SK-N-SH (cell line): Measurements from ENCODE around the gene CDCP1. TPM values are rescaled to one million over a fixed set of nuclear protein-coding genes. Genes with fewer than 3 reads are reported as not detected.

Source experiments
- CTCF ChIA-PET: fragments of 300-600, 350-600 bp; formaldehyde crosslinking; extraction: SDS; loops from one replicate; lab custom pipeline; 2021; lab: Yijun Ruan, JAX
- POLR2A ChIA-PET: fragments of 350-600 bp; sonication (Branson Sonifier 250); formaldehyde crosslinking; extraction: SDS; loops from one replicate; lab custom pipeline; 2020; ENCODE audit warnings: antibody characterized with exemption, inconsistent platforms; lab: Yijun Ruan, JAX
- DNase-seq: peaks from one replicate; pipeline ENCODE4 v3.0.0; 2012
- H2AFZ ChIP-seq: fragments of 200-600 bp; sonication (generic); 2 replicates; pipeline ENCODE4 v1.8.1; 2016; ENCODE audit warnings: antibody characterized with exemption, mild to moderate bottlenecking, low read depth
- H3F3A ChIP-seq: fragments of 200-600 bp; sonication (generic); replicated peaks from 2 replicates; pipeline ENCODE3; 2016; ENCODE audit warnings: antibody characterized with exemption, mild to moderate bottlenecking; ENCODE audit not compliant: insufficient read depth
- H3K27ac ChIP-seq, 2 experiments: fragments of 200-500 bp in 1 of 2; fragments of 200-600 bp in 1 of 2; sonication (Bioruptor generic) in 1 of 2; sonication (generic), shearing (Covaris generic) in 1 of 2; 2 replicates each; pipeline versions ENCODE4 v1.5.1 to v1.6.1; 2014 to 2016; ENCODE audit warnings: low read depth in 2 of 2, inconsistent platforms in 1 of 2, low read length in 1 of 2, mild to moderate bottlenecking in 1 of 2, mixed read lengths in 1 of 2
- H3K27me3 ChIP-seq: fragments of 200-600 bp; sonication (generic), shearing (Covaris generic); 2 replicates; pipeline ENCODE4 v1.6.1; 2016; ENCODE audit warnings: mixed run types; ENCODE audit not compliant: insufficient read depth
- H3K36me3 ChIP-seq, 2 experiments: fragments of 200-500 bp in 1 of 2; fragments of 200-600 bp in 1 of 2; sonication (Bioruptor generic) in 1 of 2; sonication (generic) in 1 of 2; replicated peaks in 1 of 2; 2 replicates each; pipeline versions ENCODE3 to v1.5.1; 2014 to 2016; ENCODE audit warnings: low read length in 1 of 2, mild to moderate bottlenecking in 1 of 2; ENCODE audit not compliant: insufficient read depth in 2 of 2, control insufficient read depth in 1 of 2
- H3K4me1 ChIP-seq, 2 experiments: fragments of 200-500 bp in 1 of 2; fragments of 200-600 bp in 1 of 2; sonication (Bioruptor generic) in 1 of 2; sonication (generic), shearing (Covaris generic) in 1 of 2; 2 replicates each; pipeline versions ENCODE4 v1.5.1 to v1.6.1; 2014 to 2016; ENCODE audit warnings: low read depth in 1 of 2, low read length in 1 of 2, mixed run types in 1 of 2; ENCODE audit not compliant: insufficient read depth in 2 of 2, control insufficient read depth in 1 of 2
- H3K4me2 ChIP-seq: fragments of 200-600 bp; sonication (generic), shearing (Covaris generic); 2 replicates; pipeline ENCODE4 v1.6.1; 2017; ENCODE audit warnings: mixed run types
- H3K4me3 ChIP-seq, 2 experiments: fragments of 200-500 bp in 1 of 2; fragments of 200-600 bp in 1 of 2; sonication (Bioruptor generic) in 1 of 2; sonication (generic), shearing (Covaris generic) in 1 of 2; 2 replicates each; pipeline versions ENCODE4 v1.5.1 to v1.8.1; 2014 to 2016; ENCODE audit warnings: low read depth in 2 of 2, inconsistent platforms in 1 of 2, low read length in 1 of 2, mild to moderate bottlenecking in 1 of 2, mixed read lengths in 1 of 2, moderate library complexity in 1 of 2
- H3K79me2 ChIP-seq: fragments of 200-600 bp; sonication (generic); 2 replicates; pipeline ENCODE4 v1.8.1; 2017; ENCODE audit warnings: mild to moderate bottlenecking; ENCODE audit not compliant: insufficient read depth
- H3K9ac ChIP-seq: fragments of 200-600 bp; sonication (generic); 2 replicates; pipeline ENCODE4 v1.6.1; 2017; ENCODE audit warnings: mixed run types
- H3K9me2 ChIP-seq: fragments of 200-600 bp; sonication (generic); 2 replicates; pipeline ENCODE4 v1.6.1; 2017; ENCODE audit warnings: mixed run types
- H3K9me3 ChIP-seq: fragments of 200-600 bp; sonication (generic); 2 replicates; pipeline ENCODE4 v1.6.1; 2017; ENCODE audit warnings: mixed run types, mild to moderate bottlenecking, moderate library complexity
- H4K20me1 ChIP-seq: fragments of 200-600 bp; sonication (generic); 2 replicates; pipeline ENCODE4 v1.6.1; 2017; ENCODE audit warnings: mild to moderate bottlenecking, mixed run types; ENCODE audit not compliant: insufficient read depth
- CHD2 ChIP-seq: fragments of 150-350 bp; IDR thresholded peaks from 2 replicates; pipeline ENCODE4 v1.6.1; 2018; ENCODE audit warnings: low read length; ENCODE audit not compliant: partially characterized antibody
- CTCF ChIP-seq: fragments of 200-600 bp; sonication (generic); IDR thresholded peaks from 2 replicates; pipeline ENCODE4 v1.6.1; 2017; ENCODE audit warnings: antibody characterized with exemption, mild to moderate bottlenecking, moderate library complexity
- ELF1 ChIP-seq: IDR thresholded peaks from 2 replicates; pipeline ENCODE4 v1.4.0; 2012
- EP300 ChIP-seq, 2 experiments: IDR thresholded peaks; 2 replicates each; pipeline versions ENCODE4 v1.4.0 to v1.6.1; 2012; ENCODE audit warnings: borderline replicate concordance in 1 of 2, low read depth in 1 of 2, low read length in 1 of 2
- FOSL2 ChIP-seq: IDR thresholded peaks from 2 replicates; pipeline ENCODE4 v1.4.0; 2012; ENCODE audit warnings: low read depth, mild to moderate bottlenecking, moderate library complexity, borderline replicate concordance
- GABPA ChIP-seq: IDR thresholded peaks from 2 replicates; pipeline ENCODE4 v1.4.0; 2012; ENCODE audit warnings: low read depth, mild to moderate bottlenecking
- NFIC ChIP-seq: IDR thresholded peaks from 2 replicates; pipeline ENCODE4 v1.4.0; 2012; ENCODE audit warnings: borderline replicate concordance
- NRF1 ChIP-seq: IDR thresholded peaks from 2 replicates; pipeline ENCODE4 v1.6.1; 2012; ENCODE audit warnings: low read depth, mild to moderate bottlenecking, low read length
- SIN3A ChIP-seq: IDR thresholded peaks from 2 replicates; pipeline ENCODE4 v1.6.1; 2012; ENCODE audit warnings: low read depth, mild to moderate bottlenecking, low read length, moderate library complexity, borderline replicate concordance
- SMC3 ChIP-seq: IDR thresholded peaks from 2 replicates; pipeline ENCODE4 v1.6.1; 2012; ENCODE audit warnings: low read depth, low read length, improper control_type of control experiment
- USF1 ChIP-seq: IDR thresholded peaks from 2 replicates; pipeline ENCODE4 v1.4.0; 2012; ENCODE audit warnings: low read depth, borderline replicate concordance
- YY1 ChIP-seq: IDR thresholded peaks from 2 replicates; pipeline ENCODE4 v1.4.0; 2012; ENCODE audit warnings: low read depth, mild to moderate bottlenecking
- WGBS: methylation state at CpG from one replicate; pipeline ENCODE4 v1.1.6; 2017; ENCODE audit warnings: low lambda C conversion rate; 5-methylcytosine and 5-hydroxymethylcytosine counted together
- polyA plus RNA-seq, 3 experiments: library from polyadenylated mRNA; depleted of rRNA; stranded (reverse); fragments of >200 nt; gene quantifications; 2 replicates each; pipeline ENCODE4 v1.2.3, GENCODE V29; 2012
- TF ChIP-seq, protein P1 (sequence below): fragments of 150-350 bp; IDR thresholded peaks from 2 replicates; pipeline ENCODE4 v1.6.1; 2016; ENCODE audit warnings: mild to moderate bottlenecking, low read depth, low read length

CDCP1 gene
- polyA plus RNA-seq, 1 of the 3 experiments (the other 2 are of a cell fraction): 3.6 TPM

DNA sequence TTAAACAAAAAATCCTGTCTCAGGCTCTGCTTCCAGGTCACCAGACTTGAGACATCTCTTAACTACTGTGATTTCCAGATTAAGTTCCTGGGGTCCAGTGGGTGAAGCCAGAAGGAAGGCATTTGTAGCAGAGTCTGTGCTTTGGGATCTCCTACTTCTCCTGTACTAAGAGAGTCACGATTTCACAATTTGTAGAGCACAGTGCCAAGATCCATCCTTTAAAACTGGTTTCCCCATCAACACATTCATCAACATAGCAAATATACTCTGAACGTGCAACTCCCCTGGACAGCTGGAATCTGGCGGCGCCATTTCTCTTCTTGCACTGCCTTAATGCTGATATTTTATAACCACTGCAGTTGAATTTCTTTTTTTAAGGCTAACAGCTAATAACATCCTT is 33.2 kb downstream of the CDCP1 start:
- 84% methylated on average over 4 of the region's 4 CpGs for WGBS
- DNase-seq: no peak
- H3K79me2 ChIP-seq: no peaks in the 10 kb centered on the region
- H3K27me3 ChIP-seq: no peaks in the 10 kb centered on the region
- H4K20me1 ChIP-seq: no peaks in the 10 kb centered on the region
- no peak for TF ChIP-seq EP300 (IDR thresholded peaks at IDR 0.05; ENCODE audit: borderline replicate concordance in 1 of 2, low read depth in 1 of 2, low read length in 1 of 2)
- no peak for TF ChIP-seq NFIC
- TF ChIP-seq GABPA: no peak
- no peak for TF ChIP-seq NRF1
- TF ChIP-seq USF1: no peak
- no peak for TF ChIP-seq SIN3A
- TF ChIP-seq YY1: no peak
- no peak for TF ChIP-seq CTCF
- no peak for TF ChIP-seq FOSL2
- TF ChIP-seq SMC3: no peak
- no peak for TF ChIP-seq CHD2
- TF ChIP-seq ELF1: no peak
- no peak overlapping the region for H3K27ac ChIP-seq
- H3K9ac ChIP-seq: no peak overlapping the region
- H3K4me2 ChIP-seq: no peak overlapping the region
- peaks cover 0 to 7% of the 10 kb centered on the region in 2 experiments; a peak in 2 of 4 replicates for H3K4me1 ChIP-seq
- H3K9me3 ChIP-seq: no peaks in the 10 kb centered on the region
- no peak overlapping the region for H2AFZ ChIP-seq
- ChIA-PET POLR2A (no interaction called here), CTCF (interaction anchor here (1.6 kb wide), 1 partner anchor 73 kb away, joined by 7 read pairs; no protein-coding TSS in a partner anchor)
- no peaks in the 10 kb centered on the region for H3K36me3 ChIP-seq
- H3F3A ChIP-seq: no peaks in the 10 kb centered on the region
- H3K9me2 ChIP-seq: no peaks in the 10 kb centered on the region
- no peak overlapping the region for H3K4me3 ChIP-seq

DNA sequence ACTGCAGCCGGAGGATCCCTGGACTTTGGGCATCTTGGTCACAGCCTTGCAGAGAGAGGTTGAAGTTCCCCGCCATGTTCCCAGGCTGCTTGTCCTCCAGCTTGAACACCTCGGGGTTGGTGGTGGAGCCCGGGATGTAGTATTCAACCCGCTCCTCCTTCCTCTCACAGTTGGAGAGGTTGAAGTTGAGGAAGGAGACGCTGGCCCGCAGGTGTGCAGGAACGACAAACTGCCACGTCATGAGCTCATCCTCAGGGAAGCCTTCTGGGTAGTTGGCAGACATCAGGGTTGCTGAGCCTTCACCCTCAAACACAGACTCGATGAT is 35.7 kb downstream of the CDCP1 start:
- peak overlapping the region; percentile 60; the same call in 1 of the 2 replicates for H2AFZ ChIP-seq
- peaks cover 7 to 10% of the 10 kb centered on the region in 2 experiments; a peak in 2 of 4 replicates for H3K4me1 ChIP-seq
- no peak overlapping the region for H3K4me2 ChIP-seq
- whole genome bisulfite sequencing: 84% methylated on average over 5 of the region's 10 CpGs
- no peaks in the 10 kb centered on the region for H3K36me3 ChIP-seq
- H3K9me2 ChIP-seq: no peaks in the 10 kb centered on the region
- H3K9me3 ChIP-seq: no peaks in the 10 kb centered on the region
- no peak overlapping the region for H3K9ac ChIP-seq
- H3K27ac ChIP-seq: no peak overlapping the region
- H3F3A ChIP-seq: no peaks in the 10 kb centered on the region
- DNase-seq: no peak
- CTCF ChIA-PET: interaction anchor here (2.2 kb wide), 1 partner anchor 69 kb away, joined by 6 read pairs; no protein-coding TSS in a partner anchor
- no peaks in the 10 kb centered on the region for H3K79me2 ChIP-seq
- no peaks in the 10 kb centered on the region for H4K20me1 ChIP-seq
- POLR2A ChIA-PET: no interaction called here
- no peak overlapping the region for H3K4me3 ChIP-seq
- no peaks in the 10 kb centered on the region for H3K27me3 ChIP-seq
- TF ChIP-seq, protein P1, sequence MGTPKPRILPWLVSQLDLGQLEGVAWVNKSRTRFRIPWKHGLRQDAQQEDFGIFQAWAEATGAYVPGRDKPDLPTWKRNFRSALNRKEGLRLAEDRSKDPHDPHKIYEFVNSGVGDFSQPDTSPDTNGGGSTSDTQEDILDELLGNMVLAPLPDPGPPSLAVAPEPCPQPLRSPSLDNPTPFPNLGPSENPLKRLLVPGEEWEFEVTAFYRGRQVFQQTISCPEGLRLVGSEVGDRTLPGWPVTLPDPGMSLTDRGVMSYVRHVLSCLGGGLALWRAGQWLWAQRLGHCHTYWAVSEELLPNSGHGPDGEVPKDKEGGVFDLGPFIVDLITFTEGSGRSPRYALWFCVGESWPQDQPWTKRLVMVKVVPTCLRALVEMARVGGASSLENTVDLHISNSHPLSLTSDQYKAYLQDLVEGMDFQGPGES: no peak
